Nephron progenitor cell (in vitro differentiated cells): Measurements from ENCODE around the gene FREY1.

Experiments used
- DNase-seq: peaks from one replicate; pipeline ENCODE4 v3.0.0; 2021
- H3K27ac Mint-ChIP-seq: 2 replicates; pipeline ENCODE4 v1.8.0; 2021; ENCODE audit warnings: mild to moderate bottlenecking, moderate library complexity, mixed read lengths
- H3K27me3 Mint-ChIP-seq: 2 replicates; pipeline ENCODE4 v1.8.0; 2021; ENCODE audit warnings: mild to moderate bottlenecking, low read depth, mixed read lengths; ENCODE audit not compliant: poor library complexity
- H3K36me3 Mint-ChIP-seq: 2 replicates; pipeline ENCODE4 v1.8.0; 2021; ENCODE audit warnings: low read depth, mixed read lengths
- H3K4me1 Mint-ChIP-seq: 2 replicates; pipeline ENCODE4 v1.8.0; 2021; ENCODE audit warnings: mixed read lengths
- H3K4me3 Mint-ChIP-seq: 2 replicates; pipeline ENCODE4 v1.8.0; 2021; ENCODE audit warnings: mild to moderate bottlenecking, moderate library complexity, mixed read lengths
- H3K9me3 Mint-ChIP-seq: 2 replicates; pipeline ENCODE4 v1.8.0; 2021; ENCODE audit warnings: mild to moderate bottlenecking, moderate library complexity, mixed read lengths
- TF ChIP-seq, protein P1 (sequence below): fragments of 200-600 bp; sonication (generic); IDR thresholded peaks from 2 replicates; pipeline ENCODE4 v1.5.0; 2021; ENCODE audit warnings: antibody characterized with exemption

Gene FREY1

DNA sequence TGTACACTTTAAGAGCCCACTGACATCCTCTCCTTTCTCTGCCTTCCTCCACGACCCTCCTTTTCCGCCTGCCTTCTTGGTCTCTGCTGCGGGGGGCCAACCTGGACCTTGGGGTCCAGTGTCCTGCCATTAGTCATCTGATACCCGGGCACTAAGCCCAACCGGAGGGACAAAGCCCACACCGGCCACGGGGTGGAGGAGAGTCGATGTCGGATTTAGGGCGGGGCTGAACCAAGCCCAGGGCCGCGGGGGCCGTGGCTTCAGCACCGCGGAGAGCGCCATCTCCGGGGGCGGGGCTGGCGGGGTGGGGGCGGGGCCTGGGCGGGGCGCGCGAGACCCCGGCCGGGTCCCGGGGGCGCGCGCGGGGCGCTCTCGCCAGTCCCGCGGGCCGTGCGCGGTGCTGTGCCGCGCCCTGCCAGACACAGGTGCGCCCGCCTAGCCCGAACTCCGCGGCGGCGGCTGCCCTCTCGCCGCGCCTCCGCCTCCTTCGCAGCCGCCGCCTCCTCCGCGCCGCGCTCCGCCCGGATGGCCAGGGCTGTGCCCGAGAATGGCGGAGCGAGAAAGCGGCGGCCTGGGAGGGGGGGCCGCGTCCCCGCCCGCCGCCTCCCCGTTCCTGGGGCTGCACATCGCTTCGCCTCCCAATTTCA lies 21.7 kb downstream of the FREY1 start, which contains the start of gene MAPK8IP1:
Gene MAPK8IP1 (plus strand): TSS at position 378 of the 647 bp plus-strand sequence. CDS start 170 bp downstream, at position 548.
- DNase-seq = peak; percentile 82
- Mint-ChIP-seq H3K9me3 (no peaks in the 10 kb centered on the region), H3K4me1 (peaks cover 7% of the 10 kb centered on the region), H3K36me3 (peaks cover 3% of the 10 kb centered on the region), H3K27ac (no peak within 1 kb of the TSS), H3K27me3 (peaks cover 54% of the 10 kb centered on the region), H3K4me3 (peak within 1 kb of the TSS; percentile 79)
- TF ChIP-seq, protein P1, sequence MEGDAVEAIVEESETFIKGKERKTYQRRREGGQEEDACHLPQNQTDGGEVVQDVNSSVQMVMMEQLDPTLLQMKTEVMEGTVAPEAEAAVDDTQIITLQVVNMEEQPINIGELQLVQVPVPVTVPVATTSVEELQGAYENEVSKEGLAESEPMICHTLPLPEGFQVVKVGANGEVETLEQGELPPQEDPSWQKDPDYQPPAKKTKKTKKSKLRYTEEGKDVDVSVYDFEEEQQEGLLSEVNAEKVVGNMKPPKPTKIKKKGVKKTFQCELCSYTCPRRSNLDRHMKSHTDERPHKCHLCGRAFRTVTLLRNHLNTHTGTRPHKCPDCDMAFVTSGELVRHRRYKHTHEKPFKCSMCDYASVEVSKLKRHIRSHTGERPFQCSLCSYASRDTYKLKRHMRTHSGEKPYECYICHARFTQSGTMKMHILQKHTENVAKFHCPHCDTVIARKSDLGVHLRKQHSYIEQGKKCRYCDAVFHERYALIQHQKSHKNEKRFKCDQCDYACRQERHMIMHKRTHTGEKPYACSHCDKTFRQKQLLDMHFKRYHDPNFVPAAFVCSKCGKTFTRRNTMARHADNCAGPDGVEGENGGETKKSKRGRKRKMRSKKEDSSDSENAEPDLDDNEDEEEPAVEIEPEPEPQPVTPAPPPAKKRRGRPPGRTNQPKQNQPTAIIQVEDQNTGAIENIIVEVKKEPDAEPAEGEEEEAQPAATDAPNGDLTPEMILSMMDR = no peak

DNA sequence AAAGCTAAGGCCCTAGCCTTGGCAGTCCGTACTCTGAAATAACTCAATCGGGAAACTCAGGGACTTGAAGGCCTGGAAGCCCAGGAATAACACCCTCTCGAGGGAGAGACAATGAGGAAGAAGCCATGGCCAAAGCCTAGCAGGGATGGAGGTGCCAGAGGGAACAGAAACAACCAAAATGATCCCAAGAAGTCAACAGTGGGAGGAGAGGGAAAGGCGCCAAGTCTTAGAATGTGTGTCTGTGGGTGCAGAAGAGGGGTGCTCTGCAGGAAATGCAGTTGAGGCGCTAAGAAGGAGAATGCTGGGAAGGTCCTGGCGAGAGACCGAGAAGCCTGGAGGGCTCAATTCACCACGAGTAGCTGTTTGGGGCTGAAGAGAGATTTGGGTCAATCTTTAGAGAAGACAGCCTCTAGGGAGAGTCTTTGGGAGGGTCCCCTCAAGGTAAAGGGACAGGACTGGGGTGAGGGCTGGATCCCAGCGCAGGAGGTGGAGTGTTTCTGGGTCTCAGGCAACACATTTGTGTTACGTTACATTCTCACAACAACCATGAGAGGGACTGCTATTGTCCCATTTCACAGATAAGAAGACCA lies 22.4 kb downstream of the FREY1 start:
- Mint-ChIP-seq H3K27ac (no peak overlapping the region), H3K9me3 (no peaks in the 10 kb centered on the region), H3K4me3 (peak overlapping the region; percentile 79), H3K4me1 (peaks cover 12% of the 10 kb centered on the region), H3K27me3 (peaks cover 50% of the 10 kb centered on the region), H3K36me3 (peaks cover 10% of the 10 kb centered on the region)
- TF ChIP-seq, protein P1 = no peak
- DNase-seq = no peak

DNA sequence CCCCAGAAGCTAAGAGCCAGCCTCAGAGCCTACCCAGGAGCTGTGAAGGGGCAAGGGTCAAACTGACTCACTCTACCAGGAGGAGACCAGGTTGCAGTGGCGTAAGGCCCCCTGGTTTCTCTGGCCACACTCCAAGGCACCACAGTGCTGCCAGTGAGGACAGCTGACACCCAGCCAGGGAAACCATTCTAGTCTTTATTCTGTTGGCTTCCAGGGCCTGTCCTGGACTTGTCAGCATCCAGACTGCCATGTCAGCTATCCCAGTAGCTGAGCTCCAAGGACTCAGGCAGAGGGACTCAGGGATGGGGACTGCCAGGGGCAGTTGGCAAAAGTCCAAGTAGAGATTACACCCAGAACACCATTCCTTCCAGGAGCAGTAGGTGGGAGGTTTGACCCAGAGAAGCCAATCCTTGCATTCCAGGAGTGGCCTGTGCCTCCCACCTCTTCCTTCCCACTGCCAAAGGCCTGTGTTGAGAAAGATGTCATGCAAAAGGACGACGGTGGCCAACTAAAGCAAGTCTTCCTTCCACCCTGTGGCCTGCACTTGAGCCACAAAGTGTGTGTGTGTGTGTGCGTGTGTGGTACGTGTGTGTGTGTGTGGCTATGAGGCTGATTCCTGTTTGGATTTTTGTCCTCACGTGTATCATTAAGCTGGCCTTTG lies 25.2 kb downstream of the FREY1 start:
- Mint-ChIP-seq H3K36me3 (peaks cover 23% of the 10 kb centered on the region), H3K27ac (no peak overlapping the region), H3K27me3 (peaks cover 25% of the 10 kb centered on the region), H3K9me3 (no peaks in the 10 kb centered on the region), H3K4me1 (peaks cover 12% of the 10 kb centered on the region), H3K4me3 (no peak overlapping the region)
- DNase-seq = no peak
- TF ChIP-seq, protein P1 = no peak

DNA sequence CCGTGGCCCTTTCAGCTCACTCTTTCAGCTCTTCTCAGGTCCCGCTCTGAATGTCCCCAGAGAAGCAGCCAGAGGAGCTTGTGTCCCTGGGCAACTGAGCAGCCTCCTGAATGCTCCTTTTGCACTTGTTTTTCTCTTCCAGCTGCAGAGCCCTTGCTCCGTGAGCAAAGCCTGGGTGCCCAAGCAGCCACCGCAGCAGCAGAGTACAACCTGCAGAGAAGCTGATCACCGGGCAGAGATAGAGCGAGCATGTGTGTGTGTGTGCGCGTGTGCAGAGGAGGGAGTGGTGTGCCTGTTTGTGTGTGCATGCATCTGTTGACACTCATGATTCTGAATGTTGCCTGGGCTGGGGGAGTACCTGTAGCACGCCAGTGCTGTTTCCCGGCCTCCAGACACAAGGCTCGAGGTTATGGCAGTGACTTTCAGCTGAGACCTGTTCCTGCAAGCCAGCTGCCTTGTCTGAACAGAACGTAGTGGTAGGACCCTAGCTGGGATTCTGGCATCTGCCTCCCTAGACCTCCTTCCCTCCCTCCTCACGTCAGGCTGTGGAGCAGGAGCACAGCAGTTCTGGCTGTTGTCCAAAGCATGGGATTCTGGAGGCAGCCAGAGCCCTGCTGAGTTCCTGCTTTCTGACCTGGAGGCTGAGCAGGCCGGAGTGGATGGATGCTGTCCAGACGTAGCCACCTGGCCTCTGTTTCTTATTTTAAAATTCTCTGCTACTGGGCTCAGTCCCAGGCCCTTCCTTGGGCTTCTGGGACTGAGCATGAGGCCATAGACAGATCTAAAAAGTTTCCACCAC lies 26.1 kb downstream of the FREY1 start:
- no peaks in the 10 kb centered on the region for H3K9me3 Mint-ChIP-seq

More for the DNA sequence above, 26.1 kb downstream of the FREY1 start:
- peaks cover 12% of the 10 kb centered on the region for H3K4me1 Mint-ChIP-seq
- DNase-seq = no peak
- peaks cover 16% of the 10 kb centered on the region for H3K27me3 Mint-ChIP-seq
- H3K27ac Mint-ChIP-seq = no peak overlapping the region
- peaks cover 29% of the 10 kb centered on the region for H3K36me3 Mint-ChIP-seq
- no peak overlapping the region for H3K4me3 Mint-ChIP-seq
- TF ChIP-seq, protein P1 = no peak
